GM11168 (cell line): ENCODE data around the gene NFIA.
"Not testable (repeated sequence)": the region's sequence is repeated elsewhere in the genome, so short reads cannot be mapped to it uniquely, and the experiment has no call there.

Experiments used
- in situ Hi-C: fragments of 300-500 bp; cut with MboI; formaldehyde crosslinking; loops from one replicate; pipeline ENCODE4 v1.12.0; 2022; ENCODE audit warnings: low sequenced_read_pairs; ENCODE audit not compliant: unreplicated experiment

NFIA gene

DNA sequence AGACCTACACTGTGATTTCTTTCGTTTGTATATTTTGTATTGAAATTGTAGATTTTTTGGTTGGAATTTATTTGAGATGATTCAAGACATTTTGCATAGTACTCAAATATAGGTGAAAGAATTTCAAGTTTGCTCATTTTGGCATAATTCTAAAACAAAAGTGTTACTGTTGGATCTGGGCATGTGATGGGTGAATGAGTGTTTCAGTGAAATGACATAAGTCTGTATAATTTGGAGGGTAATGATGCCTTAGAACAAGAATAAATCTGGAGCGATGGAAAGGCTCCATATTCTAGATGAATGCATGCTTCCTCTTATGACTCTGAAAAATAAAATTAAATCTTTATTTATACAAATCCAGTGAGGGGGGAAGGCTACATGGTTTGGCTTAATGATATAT is 41.0 kb downstream of the NFIA start:
- in situ Hi-C loops, result no loop called here

DNA sequence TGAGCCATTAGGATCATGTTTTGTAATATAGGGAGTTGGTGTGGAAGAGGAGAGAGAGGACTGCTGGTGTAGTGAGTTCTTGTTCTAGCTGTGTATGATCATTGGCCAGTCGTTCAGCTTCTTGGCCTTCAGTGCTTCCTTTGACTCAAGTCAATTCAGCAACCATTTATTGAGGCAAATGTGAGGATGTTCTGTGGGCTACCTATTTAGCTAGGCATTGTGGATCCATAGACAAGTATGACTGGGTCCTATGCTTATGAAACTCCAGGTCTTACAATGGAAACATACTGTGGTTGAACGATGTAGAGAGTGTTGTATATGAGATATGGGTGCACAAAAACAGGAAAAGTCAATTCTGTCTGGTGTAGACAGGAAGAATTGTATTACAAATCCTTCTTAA is 41.7 kb downstream of the NFIA start:
- in situ Hi-C loops, result no loop called here

DNA sequence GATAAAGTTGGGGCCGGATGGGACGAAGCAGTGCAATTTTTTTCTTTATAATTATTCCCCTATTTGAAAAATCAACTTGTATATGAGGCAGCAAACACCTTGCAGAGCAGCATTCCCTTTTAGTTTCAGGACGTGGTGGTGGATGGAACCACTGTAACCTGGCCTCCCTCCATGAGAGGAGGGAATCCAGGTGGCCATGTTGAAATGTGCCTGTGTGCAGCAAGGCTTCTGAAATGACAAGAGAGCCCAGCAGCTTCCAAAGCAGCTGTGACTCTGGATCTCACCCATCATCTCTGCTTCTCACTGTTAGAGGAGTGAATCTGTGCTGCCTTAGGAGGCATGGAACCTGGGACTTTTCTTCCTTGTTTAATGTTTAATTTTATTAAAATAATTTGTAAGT is 42.3 kb downstream of the NFIA start:
- in situ Hi-C loops, result no loop called here

GRCh38 chr1:61125263-61125662 is 42.9 kb downstream of the NFIA start:
- in situ Hi-C loops, result no loop called here

- in situ Hi-C loops, result no loop called here
These were observed 43.5 kb downstream of the NFIA start for GRCh38 chr1:61125895-61126294.

- in situ Hi-C loops, result not testable (repeated sequence)
These were observed 44.5 kb downstream of the NFIA start for GRCh38 chr1:61126843-61127242.

DNA sequence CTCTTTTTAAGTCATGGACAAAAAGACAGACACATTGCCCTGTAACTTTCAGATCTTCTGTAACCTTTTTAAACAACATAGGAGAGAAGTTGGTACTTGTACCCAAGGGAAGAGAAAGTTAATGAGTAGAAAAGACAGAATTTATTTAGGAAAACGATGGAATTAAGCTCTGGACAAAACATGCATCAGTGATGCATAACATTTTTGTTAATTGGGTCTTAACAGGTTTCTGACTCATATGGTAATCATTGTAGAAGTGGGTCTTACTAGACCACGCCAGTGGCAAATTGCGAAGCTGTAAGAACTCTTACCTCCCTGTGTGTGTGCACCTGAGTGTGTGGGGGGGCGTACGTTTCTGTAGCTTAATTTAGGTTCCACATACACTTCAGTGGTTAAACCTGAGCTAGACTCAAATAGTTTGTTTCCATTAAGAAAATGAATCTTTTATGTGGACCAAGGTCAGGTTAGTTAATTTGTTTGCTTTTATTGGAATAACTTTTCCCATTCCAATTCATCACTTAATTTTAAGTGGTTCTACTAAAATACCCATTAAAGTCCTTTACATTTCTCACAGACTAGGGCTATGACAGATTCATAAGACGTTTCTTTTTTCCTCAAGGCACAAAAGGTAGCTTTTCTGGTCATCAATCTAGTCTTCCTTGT is 48.1 kb downstream of the NFIA start:
- in situ Hi-C loops, result no loop called here

GRCh38 chr1:61131248-61131647 is 48.9 kb downstream of the NFIA start:
- in situ Hi-C loops, result no loop called here

DNA sequence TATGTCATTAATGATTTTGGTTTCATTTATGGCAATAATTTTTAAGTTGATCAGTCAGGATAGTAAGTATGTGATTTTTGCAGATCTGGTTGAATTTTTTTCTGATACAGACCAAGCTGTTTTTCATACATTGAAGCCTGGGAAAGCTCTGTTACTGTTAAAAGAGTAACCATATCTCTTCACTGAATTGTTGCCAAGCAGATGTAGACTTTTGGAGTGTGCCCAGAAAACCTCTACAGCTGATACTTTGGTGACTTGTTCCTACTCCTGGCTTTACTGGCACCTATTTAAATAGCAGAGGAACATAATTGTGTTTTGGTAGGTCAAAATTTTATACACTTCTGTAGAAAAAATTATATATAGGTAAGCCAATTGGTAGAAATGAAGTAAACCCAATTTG is 49.4 kb downstream of the NFIA start:
- in situ Hi-C loops, result no loop called here

DNA sequence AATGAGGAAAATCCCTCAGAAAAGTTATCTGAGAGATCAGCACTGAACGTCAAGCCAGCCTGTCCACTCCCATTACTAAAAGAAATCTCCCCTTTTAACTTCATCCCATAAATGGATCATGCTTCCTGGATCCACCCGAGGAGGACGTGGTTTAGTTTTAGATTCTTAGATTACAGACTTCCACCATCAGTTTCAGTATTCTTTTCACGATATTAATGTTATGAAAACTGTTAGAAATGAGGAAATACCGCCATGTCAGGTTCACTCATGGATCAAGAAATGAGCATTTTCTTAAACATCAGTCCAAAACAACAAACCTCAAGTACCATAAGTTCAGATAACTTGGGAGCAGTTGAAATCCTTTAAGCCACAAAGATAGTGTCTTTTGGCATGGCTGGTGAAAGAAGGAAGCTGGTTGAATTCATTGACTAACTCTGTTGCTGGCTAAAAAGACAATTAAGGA is 49.8 kb downstream of the NFIA start:
- in situ Hi-C loops, result no loop called here

- in situ Hi-C loops, result no loop called here
These were observed 50.4 kb downstream of the NFIA start for GRCh38 chr1:61132645-61133334.

- in situ Hi-C loops, result no loop called here
These were observed 51.1 kb downstream of the NFIA start for GRCh38 chr1:61133335-61134019.

DNA sequence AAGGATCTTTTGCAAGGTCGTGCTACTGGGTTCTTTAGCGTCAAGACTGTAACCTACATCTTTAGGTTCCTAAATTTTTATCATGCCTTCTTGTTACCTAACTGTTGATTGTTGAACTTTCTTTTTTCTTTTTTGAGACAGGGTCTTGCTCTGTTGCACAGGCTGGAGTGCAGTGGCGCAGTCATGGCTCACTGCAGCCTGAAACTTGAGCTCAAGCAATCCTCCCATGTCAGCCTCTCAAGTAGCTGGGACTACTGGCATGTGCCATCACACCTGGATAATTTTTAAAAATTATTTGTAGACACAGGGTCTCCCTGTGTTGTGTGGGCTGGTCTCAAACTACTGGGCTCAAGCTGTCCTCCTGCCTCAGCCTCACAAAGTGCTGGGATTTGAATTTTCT is 52.9 kb downstream of the NFIA start:
- in situ Hi-C loops, result no loop called here

GRCh38 chr1:61138305-61138704 is 55.9 kb downstream of the NFIA start:
- in situ Hi-C loops, result no loop called here

- in situ Hi-C loops, result no loop called here
These were observed 56.8 kb downstream of the NFIA start for GRCh38 chr1:61138921-61139774.

- in situ Hi-C loops, result no loop called here
These were observed 57.6 kb downstream of the NFIA start for GRCh38 chr1:61139775-61140549.

DNA sequence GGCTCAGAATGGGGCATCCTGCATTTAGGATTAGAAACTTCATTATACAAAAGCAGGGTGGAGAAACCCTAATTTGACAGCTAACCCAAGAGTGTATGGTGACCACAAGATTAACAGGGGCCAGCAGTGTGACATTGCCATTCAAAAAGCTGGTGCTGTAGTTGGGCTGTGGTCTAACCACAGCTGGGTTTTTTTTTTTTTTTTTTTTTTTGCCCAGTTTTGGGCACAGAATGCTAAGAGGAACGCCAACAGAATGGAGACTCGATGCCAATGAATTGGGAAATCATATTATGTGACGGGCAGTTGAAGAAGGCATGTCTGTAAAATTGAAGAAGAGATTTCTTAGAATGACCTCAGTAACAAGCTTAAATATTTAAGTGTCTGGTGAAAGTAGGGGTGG is 58.4 kb downstream of the NFIA start:
- in situ Hi-C loops, result no loop called here

DNA sequence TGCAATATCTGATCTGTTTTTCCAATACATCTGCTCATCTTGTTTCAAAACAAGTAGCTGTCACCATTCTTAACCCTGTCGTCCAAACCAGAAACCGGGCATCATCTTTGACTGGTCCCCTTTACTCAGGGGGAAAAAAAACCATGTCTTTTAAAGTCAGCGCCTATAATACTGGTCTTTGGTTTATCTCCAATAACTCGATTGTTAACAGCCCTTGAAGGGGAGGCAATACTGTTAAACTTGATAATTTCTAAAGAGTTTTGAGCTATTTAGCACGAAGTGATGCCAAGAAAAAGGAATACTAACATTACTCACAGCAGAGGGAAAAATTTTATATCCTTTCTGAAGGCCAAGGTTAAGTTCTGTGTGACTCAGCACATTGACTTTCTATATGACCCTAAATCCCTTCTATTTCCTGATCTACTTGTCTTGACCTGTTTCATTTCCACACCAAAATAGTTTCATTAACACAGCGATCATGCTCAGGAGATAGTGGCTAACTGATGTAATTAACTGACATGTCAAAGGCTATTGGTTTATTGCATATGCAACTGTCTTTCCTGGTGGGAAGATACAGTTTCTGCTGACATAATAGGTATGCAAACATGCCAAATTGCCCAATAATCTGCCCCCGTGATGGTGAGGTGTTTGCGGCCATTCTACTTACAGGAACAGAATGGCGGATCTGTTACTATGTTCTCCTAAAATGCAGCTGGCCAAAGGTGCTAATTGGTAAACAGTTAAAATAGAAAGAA is 59.1 kb downstream of the NFIA start:
- in situ Hi-C loops, result no loop called here

DNA sequence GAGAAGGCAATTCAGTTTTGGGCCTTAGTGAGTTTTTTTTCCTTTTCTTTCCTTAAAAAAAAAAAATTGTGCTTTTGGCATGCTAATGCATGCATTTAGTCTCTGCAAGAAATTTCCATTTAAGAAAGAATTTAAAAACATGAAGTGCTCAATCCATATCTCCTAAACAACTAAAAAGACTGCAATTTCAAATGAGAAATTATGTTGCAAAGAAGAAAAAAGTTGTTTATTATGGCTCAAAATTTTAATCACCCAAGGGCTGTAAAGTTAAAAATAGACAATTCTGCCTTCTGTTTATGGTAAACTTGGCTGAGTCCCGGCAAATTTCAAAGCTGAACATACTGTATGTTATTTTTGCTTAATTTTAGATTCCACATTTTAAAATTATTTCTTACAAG is 59.7 kb downstream of the NFIA start:
- in situ Hi-C loops, result no loop called here
